Testis (tissue), 2 donors: Measurements from ENCODE around the gene NHLH2.

ENCODE experiments used
- POLR2A ChIP-seq: fragments of 450-650 bp; IDR thresholded peaks from one replicate; pipeline ENCODE4 v1.6.1; 2017; ENCODE audit warnings: antibody characterized with exemption, mild to moderate bottlenecking, moderate library complexity
- TF ChIP-seq, protein P1 (sequence below), 3 experiments: fragments of 450-650 bp in 2 of 3; fragments of 200-600 bp in 1 of 3; sonication (generic) in 1 of 3; IDR thresholded peaks; one replicate each; pipeline ENCODE4 v1.5.1; 2016 to 2019; ENCODE audit warnings: antibody characterized with exemption in 3 of 3, mild to moderate bottlenecking in 2 of 3, moderate library complexity in 1 of 3

DNA sequence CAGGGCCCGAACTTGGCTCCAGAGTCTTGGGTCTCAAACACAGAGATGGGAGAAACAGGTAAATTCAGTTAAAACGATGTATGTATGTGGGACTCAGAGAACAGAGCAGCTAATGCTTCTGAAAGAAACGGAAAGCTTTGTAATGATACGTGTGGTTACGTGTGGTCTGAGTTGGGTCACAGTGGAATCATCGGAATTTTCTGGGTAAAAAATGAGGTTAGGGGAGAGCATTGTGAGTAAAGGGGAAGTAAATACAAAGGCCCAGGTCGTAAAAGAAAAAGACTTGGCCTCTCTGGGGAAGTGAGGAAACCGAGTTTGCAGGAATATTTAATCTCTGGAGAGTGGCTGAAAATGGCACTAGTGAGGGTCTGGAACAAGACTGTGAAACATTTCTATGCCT lies 8.3 kb downstream of the NHLH2 start:
- TF ChIP-seq POLR2A, result no peak
- TF ChIP-seq, protein P1, sequence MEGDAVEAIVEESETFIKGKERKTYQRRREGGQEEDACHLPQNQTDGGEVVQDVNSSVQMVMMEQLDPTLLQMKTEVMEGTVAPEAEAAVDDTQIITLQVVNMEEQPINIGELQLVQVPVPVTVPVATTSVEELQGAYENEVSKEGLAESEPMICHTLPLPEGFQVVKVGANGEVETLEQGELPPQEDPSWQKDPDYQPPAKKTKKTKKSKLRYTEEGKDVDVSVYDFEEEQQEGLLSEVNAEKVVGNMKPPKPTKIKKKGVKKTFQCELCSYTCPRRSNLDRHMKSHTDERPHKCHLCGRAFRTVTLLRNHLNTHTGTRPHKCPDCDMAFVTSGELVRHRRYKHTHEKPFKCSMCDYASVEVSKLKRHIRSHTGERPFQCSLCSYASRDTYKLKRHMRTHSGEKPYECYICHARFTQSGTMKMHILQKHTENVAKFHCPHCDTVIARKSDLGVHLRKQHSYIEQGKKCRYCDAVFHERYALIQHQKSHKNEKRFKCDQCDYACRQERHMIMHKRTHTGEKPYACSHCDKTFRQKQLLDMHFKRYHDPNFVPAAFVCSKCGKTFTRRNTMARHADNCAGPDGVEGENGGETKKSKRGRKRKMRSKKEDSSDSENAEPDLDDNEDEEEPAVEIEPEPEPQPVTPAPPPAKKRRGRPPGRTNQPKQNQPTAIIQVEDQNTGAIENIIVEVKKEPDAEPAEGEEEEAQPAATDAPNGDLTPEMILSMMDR (IDR thresholded peaks at IDR 0.05), result no peak
